HG03159 (cell line): ENCODE measurements around the gene GSG1L2.

Source experiments
- ATAC-seq: cut with Tn5 transposase; IDR thresholded peaks from one replicate; pipeline ENCODE4 v1.9.1; 2021; ENCODE audit warnings: mild to moderate bottlenecking, moderate library complexity; ENCODE audit not compliant: unreplicated experiment

The GSG1L2 gene

GRCh38 chr17:9821921-9822320 lies at the start of gene GSG1L2:
Gene GSG1L2, minus strand, starts transcription at chr17:9822079. Its CDS starts 8 bp downstream, at chr17:9822071.
- no peak for ATAC-seq

GRCh38 chr17:9868552-9868951 lies 46.7 kb upstream of the GSG1L2 start:
- ATAC-seq: no peak

GRCh38 chr17:9865586-9865985 lies 43.7 kb upstream of the GSG1L2 start:
- no peak for ATAC-seq

GRCh38 chr17:9862949-9863348 lies 41.1 kb upstream of the GSG1L2 start:
- ATAC-seq: no peak

GRCh38 chr17:9862220-9862619 lies 40.3 kb upstream of the GSG1L2 start:
- ATAC-seq: no peak

- no peak for ATAC-seq
These were observed 39.0 kb upstream of the GSG1L2 start for GRCh38 chr17:9860851-9861250.

GRCh38 chr17:9859781-9860180 lies 37.9 kb upstream of the GSG1L2 start:
- no peak for ATAC-seq

GRCh38 chr17:9855036-9855435 lies 33.2 kb upstream of the GSG1L2 start:
- no peak for ATAC-seq

- no peak for ATAC-seq
These were observed 32.4 kb upstream of the GSG1L2 start for GRCh38 chr17:9854255-9854654.

- ATAC-seq: no peak
These were observed 28.3 kb upstream of the GSG1L2 start for GRCh38 chr17:9850151-9850550.

GRCh38 chr17:9845306-9845705 lies 23.4 kb upstream of the GSG1L2 start:
- no peak for ATAC-seq

GRCh38 chr17:9844153-9844552 lies 22.3 kb upstream of the GSG1L2 start:
- ATAC-seq: no peak

- no peak for ATAC-seq
These were observed 21.5 kb upstream of the GSG1L2 start for GRCh38 chr17:9843152-9844010.

GRCh38 chr17:9842057-9842758 lies 20.3 kb upstream of the GSG1L2 start:
- no peak for ATAC-seq

- ATAC-seq: no peak
These were observed 17.6 kb upstream of the GSG1L2 start for GRCh38 chr17:9839433-9839832.

GRCh38 chr17:9837551-9838471 lies 15.9 kb upstream of the GSG1L2 start:
- no peak for ATAC-seq

GRCh38 chr17:9833922-9834321 lies 12.0 kb upstream of the GSG1L2 start:
- ATAC-seq: no peak

- no peak for ATAC-seq
These were observed 8.8 kb upstream of the GSG1L2 start for GRCh38 chr17:9830711-9831110.

GRCh38 chr17:9829343-9829742 lies 7.5 kb upstream of the GSG1L2 start:
- ATAC-seq: no peak

GRCh38 chr17:9828296-9829295 lies 6.7 kb upstream of the GSG1L2 start:
- no peak for ATAC-seq
